ENCODE data around the gene NSG1.

DNA sequence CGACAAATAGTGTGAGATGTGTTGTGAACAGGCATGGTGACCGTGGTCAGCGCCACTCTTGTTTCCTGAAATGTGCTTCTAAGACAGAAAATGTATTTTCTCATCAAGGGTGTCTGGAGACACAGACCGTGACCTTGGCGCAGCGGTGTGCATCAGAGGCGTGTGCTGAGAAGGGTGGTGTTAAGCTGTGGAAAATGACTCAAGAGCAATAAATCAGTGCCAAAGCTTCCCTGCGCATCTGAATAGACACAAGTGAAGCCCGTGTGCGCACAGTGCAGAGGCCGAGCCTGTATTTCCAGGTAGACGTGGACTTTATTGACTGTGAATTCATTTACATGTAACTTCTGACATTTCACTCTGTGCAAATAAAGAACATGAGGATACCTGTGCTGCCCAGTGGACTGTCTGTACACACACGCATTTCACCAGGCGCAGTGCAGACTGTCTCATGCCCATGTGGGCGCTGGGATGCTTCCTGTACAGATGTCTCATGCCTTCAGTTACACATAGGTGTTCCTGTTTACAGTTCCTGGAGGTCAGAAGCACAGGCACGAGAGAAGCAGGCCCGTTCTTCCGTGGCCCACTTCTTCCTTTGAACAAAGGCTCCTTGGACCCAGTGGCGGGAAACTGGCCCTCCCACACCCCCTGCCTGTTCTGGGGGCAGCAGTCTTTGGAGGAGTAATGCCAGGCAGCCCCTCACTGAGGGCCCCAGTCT, 31.9 kb downstream of the NSG1 start:
- TF ChIP-seq, protein P1, sequence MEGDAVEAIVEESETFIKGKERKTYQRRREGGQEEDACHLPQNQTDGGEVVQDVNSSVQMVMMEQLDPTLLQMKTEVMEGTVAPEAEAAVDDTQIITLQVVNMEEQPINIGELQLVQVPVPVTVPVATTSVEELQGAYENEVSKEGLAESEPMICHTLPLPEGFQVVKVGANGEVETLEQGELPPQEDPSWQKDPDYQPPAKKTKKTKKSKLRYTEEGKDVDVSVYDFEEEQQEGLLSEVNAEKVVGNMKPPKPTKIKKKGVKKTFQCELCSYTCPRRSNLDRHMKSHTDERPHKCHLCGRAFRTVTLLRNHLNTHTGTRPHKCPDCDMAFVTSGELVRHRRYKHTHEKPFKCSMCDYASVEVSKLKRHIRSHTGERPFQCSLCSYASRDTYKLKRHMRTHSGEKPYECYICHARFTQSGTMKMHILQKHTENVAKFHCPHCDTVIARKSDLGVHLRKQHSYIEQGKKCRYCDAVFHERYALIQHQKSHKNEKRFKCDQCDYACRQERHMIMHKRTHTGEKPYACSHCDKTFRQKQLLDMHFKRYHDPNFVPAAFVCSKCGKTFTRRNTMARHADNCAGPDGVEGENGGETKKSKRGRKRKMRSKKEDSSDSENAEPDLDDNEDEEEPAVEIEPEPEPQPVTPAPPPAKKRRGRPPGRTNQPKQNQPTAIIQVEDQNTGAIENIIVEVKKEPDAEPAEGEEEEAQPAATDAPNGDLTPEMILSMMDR (IDR thresholded peaks at IDR 0.05; ENCODE audit: insufficient read depth, low read length), result no peak
- no peak for TF ChIP-seq POLR2AphosphoS5 (IDR thresholded peaks at IDR 0.05; ENCODE audit: low read depth)
- TF ChIP-seq GABPA (IDR thresholded peaks at IDR 0.05; ENCODE audit: low read depth), result no peak
- TF ChIP-seq REST (IDR thresholded peaks at IDR 0.05; ENCODE audit: insufficient replicate concordance, low read depth), result no peak
- TF ChIP-seq SPI1 (IDR thresholded peaks at IDR 0.05; ENCODE audit: borderline replicate concordance, low read depth), result no peak
